Measurements from ENCODE around the gene FAM114A1.
"Not testable (repeated sequence)": the region's sequence is repeated elsewhere in the genome, so short reads cannot be mapped to it uniquely, and the experiment has no call there.

FAM114A1 gene

GRCh38 chr4:38982361-38983095, 114.9 kb downstream of the FAM114A1 start:
- H3K4me1 Mint-ChIP-seq, result peaks cover 6% of the 10 kb centered on the region
- DNase-seq (ENCODE audit: low spot score in 2 of 2) (no peak), ATAC-seq (no peak)
- H3K4me3 Mint-ChIP-seq, result no peak overlapping the region
- peak overlapping the region; percentile 17 for H3K27ac Mint-ChIP-seq
- no peaks in the 10 kb centered on the region for H3K9me3 Mint-ChIP-seq
- H3K36me3 Mint-ChIP-seq, result peaks cover 36% of the 10 kb centered on the region

GRCh38 chr4:38983291-38983690, 115.7 kb downstream of the FAM114A1 start:
- DNase-seq (ENCODE audit: low spot score in 2 of 2) (no peak), ATAC-seq (no peak)
- Mint-ChIP-seq H3K9me3 (no peaks in the 10 kb centered on the region), H3K4me3 (no peak overlapping the region), H3K36me3 (peaks cover 39% of the 10 kb centered on the region), H3K4me1 (peaks cover 9% of the 10 kb centered on the region), H3K27ac (peak overlapping the region; percentile 17)

GRCh38 chr4:38983787-38984598, 116.4 kb downstream of the FAM114A1 start:
- ATAC-seq (no peak), DNase-seq (ENCODE audit: low spot score in 2 of 2) (no peak)
- H3K4me1 Mint-ChIP-seq, result peaks cover 13% of the 10 kb centered on the region
- peak overlapping the region; percentile 17 for H3K27ac Mint-ChIP-seq
- H3K4me3 Mint-ChIP-seq, result no peak overlapping the region
- H3K9me3 Mint-ChIP-seq, result no peaks in the 10 kb centered on the region
- peaks cover 43% of the 10 kb centered on the region for H3K36me3 Mint-ChIP-seq

- ATAC-seq, result no peak
- peak overlapping the region; percentile 10 for H3K4me3 Mint-ChIP-seq
- peak overlapping the region; percentile 46 for H3K27ac Mint-ChIP-seq
- H3K4me1 Mint-ChIP-seq, result peaks cover 13% of the 10 kb centered on the region
- H3K36me3 Mint-ChIP-seq, result peaks cover 33% of the 10 kb centered on the region
- DNase-seq (ENCODE audit: low spot score in 2 of 2), result no peak
- H3K9me3 Mint-ChIP-seq, result no peaks in the 10 kb centered on the region
Measured at GRCh38 chr4:38985410-38986100, 117.9 kb downstream of the FAM114A1 start.

GRCh38 chr4:38987491-38987890, 119.9 kb downstream of the FAM114A1 start:
- Mint-ChIP-seq H3K4me1 (peaks cover 13% of the 10 kb centered on the region), H3K9me3 (no peaks in the 10 kb centered on the region), H3K36me3 (peaks cover 37% of the 10 kb centered on the region), H3K4me3 (no peak overlapping the region), H3K27ac (no peak overlapping the region)
- no peak for DNase-seq (ENCODE audit: low spot score in 2 of 2)
- ATAC-seq, result peak; percentile 67

GRCh38 chr4:38988353-38988752, 120.7 kb downstream of the FAM114A1 start:
- H3K4me1 Mint-ChIP-seq, result peaks cover 13% of the 10 kb centered on the region
- not testable (repeated sequence) for H3K9me3 Mint-ChIP-seq; H3K4me3 Mint-ChIP-seq; DNase-seq (ENCODE audit: low spot score in 2 of 2); ATAC-seq
- H3K36me3 Mint-ChIP-seq, result peaks cover 36% of the 10 kb centered on the region
- H3K27ac Mint-ChIP-seq, result peak overlapping the region; percentile 83

- Mint-ChIP-seq H3K27ac (no peak overlapping the region), H3K4me1 (peaks cover 13% of the 10 kb centered on the region), H3K4me3 (no peak overlapping the region), H3K36me3 (peaks cover 47% of the 10 kb centered on the region), H3K9me3 (no peaks in the 10 kb centered on the region)
- DNase-seq (ENCODE audit: low spot score in 2 of 2) (no peak), ATAC-seq (no peak)
Measured at GRCh38 chr4:38989487-38989886, 121.9 kb downstream of the FAM114A1 start.

GRCh38 chr4:38990241-38990640, 122.6 kb downstream of the FAM114A1 start:
- H3K27ac Mint-ChIP-seq, result no peak overlapping the region
- no peak for ATAC-seq
- peaks cover 50% of the 10 kb centered on the region for H3K36me3 Mint-ChIP-seq

GRCh38 chr4:38993683-38994082, 126.1 kb downstream of the FAM114A1 start:
- DNase-seq (ENCODE audit: low spot score in 2 of 2) (no peak), ATAC-seq (no peak)

More at GRCh38 chr4:38990241-38990640, 122.6 kb downstream of the FAM114A1 start:
- DNase-seq (ENCODE audit: low spot score in 2 of 2), result no peak
- peaks cover 13% of the 10 kb centered on the region for H3K4me1 Mint-ChIP-seq
- no peak overlapping the region for H3K4me3 Mint-ChIP-seq
- no peaks in the 10 kb centered on the region for H3K9me3 Mint-ChIP-seq

GRCh38 chr4:38994135-38994534, 126.5 kb downstream of the FAM114A1 start:
- Mint-ChIP-seq H3K9me3 (no peaks in the 10 kb centered on the region), H3K27ac (no peak overlapping the region), H3K4me1 (no peaks in the 10 kb centered on the region), H3K4me3 (no peak overlapping the region), H3K36me3 (peaks cover 41% of the 10 kb centered on the region)
- DNase-seq (ENCODE audit: low spot score in 2 of 2) (no peak), ATAC-seq (no peak)

More at GRCh38 chr4:38993683-38994082, 126.1 kb downstream of the FAM114A1 start:
- Mint-ChIP-seq H3K36me3 (peaks cover 42% of the 10 kb centered on the region), H3K27ac (no peak overlapping the region), H3K4me1 (peaks cover under 1% of the 10 kb centered on the region), H3K4me3 (no peak overlapping the region), H3K9me3 (no peaks in the 10 kb centered on the region)
